IPS-20b (cell line): Measurements from ENCODE around the gene VMP1.
"Not testable (repeated sequence)": the region's sequence is repeated elsewhere in the genome, so short reads cannot be mapped to it uniquely, and the experiment has no call there.

Experiments used
- H3K27ac ChIP-seq: one replicate; pipeline ENCODE4 v1.5.1; 2013; ENCODE audit warnings: low read length
- H3K27me3 ChIP-seq: 2 replicates; pipeline ENCODE4 v1.6.1; 2013; ENCODE audit warnings: mild to moderate bottlenecking, low read length, inconsistent platforms; ENCODE audit not compliant: insufficient read depth
- H3K36me3 ChIP-seq: 2 replicates; pipeline ENCODE4 v1.6.1; 2013; ENCODE audit warnings: low read depth, mild to moderate bottlenecking, inconsistent platforms, low read length, moderate library complexity; ENCODE audit not compliant: insufficient read depth
- H3K4me1 ChIP-seq: 2 replicates; pipeline ENCODE4 v1.6.1; 2013; ENCODE audit warnings: mild to moderate bottlenecking, control low read depth, inconsistent platforms, low read length, moderate library complexity; ENCODE audit not compliant: insufficient read depth
- H3K4me3 ChIP-seq: 2 replicates; pipeline ENCODE4 v1.5.1; 2013; ENCODE audit warnings: mild to moderate bottlenecking, low read length, inconsistent platforms
- H3K9ac ChIP-seq: 2 replicates; pipeline ENCODE4 v1.6.1; 2013; ENCODE audit warnings: low read depth, mild to moderate bottlenecking, inconsistent platforms, low read length, moderate library complexity
- H3K9me3 ChIP-seq: 2 replicates; pipeline ENCODE4 v1.6.1; 2013; ENCODE audit warnings: mild to moderate bottlenecking, low read depth, low read length, inconsistent platforms; ENCODE audit not compliant: insufficient read depth

VMP1 gene

GRCh38 chr17:59798111-59798510 is 90.7 kb downstream of the VMP1 start:
- no peaks in the 10 kb centered on the region for H3K9me3 ChIP-seq
- no peaks in the 10 kb centered on the region for H3K4me1 ChIP-seq
- no peak overlapping the region for H3K9ac ChIP-seq
- H3K4me3 ChIP-seq: no peak overlapping the region
- H3K36me3 ChIP-seq: no peaks in the 10 kb centered on the region
- H3K27me3 ChIP-seq: no peaks in the 10 kb centered on the region
- H3K27ac ChIP-seq: no peak overlapping the region

GRCh38 chr17:59800530-59800942 is 93.1 kb downstream of the VMP1 start:
- Histone ChIP-seq H3K27ac (no peak overlapping the region), H3K4me1 (no peaks in the 10 kb centered on the region), H3K4me3 (no peak overlapping the region), H3K27me3 (no peaks in the 10 kb centered on the region), H3K9me3 (no peaks in the 10 kb centered on the region), H3K36me3 (no peaks in the 10 kb centered on the region), H3K9ac (no peak overlapping the region)

GRCh38 chr17:59802160-59802559 is 94.7 kb downstream of the VMP1 start:
- no peaks in the 10 kb centered on the region for H3K9me3 ChIP-seq
- no peak overlapping the region for H3K4me3 ChIP-seq
- H3K36me3 ChIP-seq: no peaks in the 10 kb centered on the region
- H3K27me3 ChIP-seq: no peaks in the 10 kb centered on the region
- no peak overlapping the region for H3K9ac ChIP-seq
- no peak overlapping the region for H3K27ac ChIP-seq
- H3K4me1 ChIP-seq: no peaks in the 10 kb centered on the region

GRCh38 chr17:59804901-59805465 is 97.5 kb downstream of the VMP1 start:
- Histone ChIP-seq H3K9me3 (no peaks in the 10 kb centered on the region), H3K27ac (no peak overlapping the region), H3K4me3 (no peak overlapping the region), H3K9ac (no peak overlapping the region), H3K4me1 (no peaks in the 10 kb centered on the region), H3K36me3 (no peaks in the 10 kb centered on the region), H3K27me3 (no peaks in the 10 kb centered on the region)

GRCh38 chr17:59806322-59806721 is 98.9 kb downstream of the VMP1 start:
- not testable (repeated sequence) for H3K27ac ChIP-seq, H3K36me3 ChIP-seq, H3K9ac ChIP-seq, H3K9me3 ChIP-seq, H3K4me3 ChIP-seq, H3K27me3 ChIP-seq, H3K4me1 ChIP-seq

- no peaks in the 10 kb centered on the region; the same call in 1 of the 2 replicates for H3K4me1 ChIP-seq
- H3K9ac ChIP-seq: no peak overlapping the region
- H3K27me3 ChIP-seq: no peaks in the 10 kb centered on the region
- H3K36me3 ChIP-seq: 0 out of 2 replicates have a peak, but pooled peaks cover 6% of the 10 kb centered on the region
- no peak overlapping the region for H3K4me3 ChIP-seq
- H3K9me3 ChIP-seq: no peaks in the 10 kb centered on the region
- H3K27ac ChIP-seq: no peak overlapping the region
Observed at GRCh38 chr17:59807892-59808509, 100.5 kb downstream of the VMP1 start.

- Histone ChIP-seq H3K27ac (no peak overlapping the region), H3K9ac (no peak overlapping the region), H3K4me1 (no peaks in the 10 kb centered on the region; the same call in 1 of the 2 replicates), H3K27me3 (no peaks in the 10 kb centered on the region), H3K36me3 (0 out of 2 replicates have a peak, but pooled peaks cover 6% of the 10 kb centered on the region), H3K4me3 (no peak overlapping the region), H3K9me3 (no peaks in the 10 kb centered on the region)
Observed at GRCh38 chr17:59810894-59811153, 103.4 kb downstream of the VMP1 start.

- H3K27me3 ChIP-seq: no peaks in the 10 kb centered on the region
- no peak overlapping the region for H3K4me3 ChIP-seq
- H3K27ac ChIP-seq: no peak overlapping the region
- 0 out of 2 replicates have a peak, but pooled peaks cover 6% of the 10 kb centered on the region for H3K36me3 ChIP-seq
- no peaks in the 10 kb centered on the region; the same call in 1 of the 2 replicates for H3K4me1 ChIP-seq
- H3K9ac ChIP-seq: no peak overlapping the region
- no peaks in the 10 kb centered on the region for H3K9me3 ChIP-seq
Observed at GRCh38 chr17:59811209-59811608, 103.8 kb downstream of the VMP1 start.

- Histone ChIP-seq H3K4me1 (no peaks in the 10 kb centered on the region; the same call in 1 of the 2 replicates), H3K9me3 (no peaks in the 10 kb centered on the region), H3K36me3 (0 out of 2 replicates have a peak, but pooled peaks cover 6% of the 10 kb centered on the region), H3K27me3 (no peaks in the 10 kb centered on the region), H3K9ac (no peak overlapping the region), H3K4me3 (no peak overlapping the region), H3K27ac (no peak overlapping the region)
Observed at GRCh38 chr17:59812139-59812538, 104.7 kb downstream of the VMP1 start.

GRCh38 chr17:59814276-59814675 is 106.8 kb downstream of the VMP1 start:
- no peaks in the 10 kb centered on the region for H3K27me3 ChIP-seq
- 0 out of 2 replicates have a peak, but pooled peaks cover 6% of the 10 kb centered on the region for H3K36me3 ChIP-seq
- no peaks in the 10 kb centered on the region; the same call in 1 of the 2 replicates for H3K4me1 ChIP-seq
- no peaks in the 10 kb centered on the region for H3K9me3 ChIP-seq
- no peak overlapping the region for H3K27ac ChIP-seq
- H3K4me3 ChIP-seq: no peak overlapping the region
- no peak overlapping the region for H3K9ac ChIP-seq

GRCh38 chr17:59814685-59815084 is 107.2 kb downstream of the VMP1 start:
- Histone ChIP-seq H3K9me3 (no peaks in the 10 kb centered on the region), H3K4me3 (no peak overlapping the region), H3K9ac (no peak overlapping the region), H3K4me1 (no peaks in the 10 kb centered on the region; the same call in 1 of the 2 replicates), H3K27ac (no peak overlapping the region), H3K27me3 (no peaks in the 10 kb centered on the region), H3K36me3 (0 out of 2 replicates have a peak, but pooled peaks cover 6% of the 10 kb centered on the region)

- Histone ChIP-seq H3K4me3 (no peak overlapping the region), H3K4me1 (no peaks in the 10 kb centered on the region; the same call in 1 of the 2 replicates), H3K27ac (no peak overlapping the region), H3K27me3 (no peaks in the 10 kb centered on the region), H3K9ac (no peak overlapping the region), H3K36me3 (0 out of 2 replicates have a peak, but pooled peaks cover 6% of the 10 kb centered on the region), H3K9me3 (no peaks in the 10 kb centered on the region)
Observed at GRCh38 chr17:59815965-59816364, 108.5 kb downstream of the VMP1 start.
